Left lung (tissue), 10 donors: ENCODE results near the gene RFXANK. TPM values are rescaled to one million over a fixed set of nuclear protein-coding genes. Genes with fewer than 3 reads are reported as not detected.

ENCODE experiments used
- ATAC-seq: fragments of 200-7000 bp; cut with Tn5 transposase; one replicate; pipeline ENCODE4 v1.9.1; 2020; ENCODE audit warnings: moderate library complexity
- DNase-seq, 4 donors: peaks; one replicate each; pipeline ENCODE4 v3.0.0-alpha.2; 2013 to 2020
- H3K27ac ChIP-seq, 2 donors: fragments of 200-600 bp; sonication (generic) in 1 of 2; one replicate each; pipeline versions ENCODE4 v1.5.0 to v1.8.0; 2020 to 2021
- H3K27me3 ChIP-seq, 2 donors: fragments of 200-600 bp; sonication (generic) in 1 of 2; one replicate each; pipeline versions ENCODE4 v1.5.0 to v1.8.0; 2020 to 2021
- H3K36me3 ChIP-seq, 2 donors: fragments of 200-600 bp; sonication (generic) in 1 of 2; one replicate each; pipeline versions ENCODE4 v1.5.0 to v1.8.0; 2020 to 2021
- H3K4me1 ChIP-seq, 2 donors: fragments of 200-600 bp; one replicate each; pipeline ENCODE4 v1.8.0; 2021
- H3K4me3 ChIP-seq, 2 donors: fragments of 200-600 bp; sonication (generic) in 1 of 2; one replicate each; pipeline versions ENCODE4 v1.5.0 to v1.8.0; 2020 to 2021; ENCODE audit warnings: mild to moderate bottlenecking in 1 of 2
- H3K9me3 ChIP-seq, 2 donors: fragments of 200-600 bp; sonication (generic) in 1 of 2; one replicate each; pipeline versions ENCODE4 v1.5.0 to v1.8.0; 2020 to 2021
- intact Hi-C, 2 donors: fragments of 100-400 bp; cut with DNase I; formaldehyde crosslinking; loops; one replicate each; pipeline versions ENCODE4 v1.11.2 to v1.14.2; 2022
- polyA plus RNA-seq, 6 donors: library from polyadenylated mRNA; unstranded; fragments of 120-200 nt; gene quantifications; one replicate each; pipeline ENCODE4 v1.2.1, GENCODE V29; 2013; ENCODE audit not compliant: insufficient read length in 6 of 6
- total RNA-seq, 2 donors: library from RNA; stranded (reverse); fragmentation: NEBNext Ultra II Directional; extraction: Animal tissue kit (Norgen Biotek cat#: 25700); gene quantifications; one replicate each; pipeline ENCODE4 v1.2.1, GENCODE V29; 2021
- TF ChIP-seq, protein P1 (sequence below), 2 donors: fragments of 200-600 bp; sonication (generic) in 1 of 2; IDR thresholded peaks; one replicate each; pipeline versions ENCODE4 v1.5.0 to v1.8.0; 2021; ENCODE audit warnings: antibody characterized with exemption in 2 of 2
- donor health status: DM: no; HTN: yes; CAD: no.
- donor health status: DM: no; HTN: no; CAD: no.

The RFXANK gene
- total and polyA plus RNA-seq, 8 donors = 61.6 to 82.8 (median 74.5) TPM

GRCh38 chr19:19224150-19224851 is 32.2 kb downstream of the RFXANK start:
- intact Hi-C loops = no loop called here
- peaks cover 0 to 9% of the 10 kb centered on the region in 2 donors for H3K4me1 ChIP-seq
- DNase-seq (peak in 1 of 4 donors; percentile 10), ATAC-seq (no peak)
- peaks cover 12 to 85% of the 10 kb centered on the region in 2 donors for H3K27me3 ChIP-seq
- H3K9me3 ChIP-seq = no peaks in the 10 kb centered on the region
- no peaks in the 10 kb centered on the region for H3K36me3 ChIP-seq
- H3K4me3 ChIP-seq = peak overlapping the region in 1 of 2 donors; percentile 35
- TF ChIP-seq, protein P1, sequence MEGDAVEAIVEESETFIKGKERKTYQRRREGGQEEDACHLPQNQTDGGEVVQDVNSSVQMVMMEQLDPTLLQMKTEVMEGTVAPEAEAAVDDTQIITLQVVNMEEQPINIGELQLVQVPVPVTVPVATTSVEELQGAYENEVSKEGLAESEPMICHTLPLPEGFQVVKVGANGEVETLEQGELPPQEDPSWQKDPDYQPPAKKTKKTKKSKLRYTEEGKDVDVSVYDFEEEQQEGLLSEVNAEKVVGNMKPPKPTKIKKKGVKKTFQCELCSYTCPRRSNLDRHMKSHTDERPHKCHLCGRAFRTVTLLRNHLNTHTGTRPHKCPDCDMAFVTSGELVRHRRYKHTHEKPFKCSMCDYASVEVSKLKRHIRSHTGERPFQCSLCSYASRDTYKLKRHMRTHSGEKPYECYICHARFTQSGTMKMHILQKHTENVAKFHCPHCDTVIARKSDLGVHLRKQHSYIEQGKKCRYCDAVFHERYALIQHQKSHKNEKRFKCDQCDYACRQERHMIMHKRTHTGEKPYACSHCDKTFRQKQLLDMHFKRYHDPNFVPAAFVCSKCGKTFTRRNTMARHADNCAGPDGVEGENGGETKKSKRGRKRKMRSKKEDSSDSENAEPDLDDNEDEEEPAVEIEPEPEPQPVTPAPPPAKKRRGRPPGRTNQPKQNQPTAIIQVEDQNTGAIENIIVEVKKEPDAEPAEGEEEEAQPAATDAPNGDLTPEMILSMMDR (IDR thresholded peaks at IDR 0.05) = no peak
- H3K27ac ChIP-seq = no peak overlapping the region

- TF ChIP-seq, protein P1 (IDR thresholded peaks at IDR 0.05) = peak; percentile 37 to 65
- Histone ChIP-seq H3K27me3 (peaks cover 12 to 83% of the 10 kb centered on the region in 2 donors), H3K9me3 (no peaks in the 10 kb centered on the region), H3K27ac (no peak overlapping the region), H3K4me3 (peak overlapping the region; percentile 15 to 35), H3K4me1 (peaks cover 0 to 9% of the 10 kb centered on the region in 2 donors), H3K36me3 (no peaks in the 10 kb centered on the region)
- ATAC-seq (peak; percentile 94), DNase-seq (peak in 3 of 4 donors; percentile 60 to 95 (median 69))
- intact Hi-C loops = no loop called here
Observed at GRCh38 chr19:19224852-19225494, 32.9 kb downstream of the RFXANK start.

GRCh38 chr19:19226204-19226603 is 34.1 kb downstream of the RFXANK start:
- DNase-seq = peak in 1 of 4 donors; percentile 23
- ATAC-seq = no peak
- TF ChIP-seq, protein P1 (IDR thresholded peaks at IDR 0.05) = no peak
- no peak overlapping the region for H3K27ac ChIP-seq
- H3K27me3 ChIP-seq = peaks cover 12 to 78% of the 10 kb centered on the region in 2 donors
- H3K4me1 ChIP-seq = peaks cover 0 to 9% of the 10 kb centered on the region in 2 donors
- H3K9me3 ChIP-seq = no peaks in the 10 kb centered on the region
- H3K4me3 ChIP-seq = no peak overlapping the region
- intact Hi-C loops = no loop called here
- no peaks in the 10 kb centered on the region for H3K36me3 ChIP-seq

DNA sequence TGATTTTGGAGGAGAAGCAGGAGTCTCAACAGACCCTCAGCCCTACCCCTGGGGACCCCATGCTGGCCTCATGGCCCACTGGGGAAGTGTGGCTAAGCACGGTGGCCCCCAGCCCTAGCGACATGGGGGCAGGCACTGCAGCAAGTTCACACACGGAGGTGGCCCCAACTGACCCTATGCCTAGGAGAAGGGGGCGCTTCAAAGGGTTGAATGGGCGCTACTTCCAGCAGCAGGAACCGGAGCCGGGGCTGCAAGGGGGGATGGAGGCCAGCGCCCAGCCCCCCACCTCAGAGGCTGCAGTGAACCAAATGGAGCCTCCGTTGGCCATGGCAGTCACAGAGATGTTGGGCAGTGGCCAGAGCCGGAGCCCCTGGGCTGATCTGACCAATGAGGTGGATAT is 34.6 kb downstream of the RFXANK start:
- TF ChIP-seq, protein P1 (IDR thresholded peaks at IDR 0.05) = no peak
- DNase-seq (peak in 1 of 4 donors; percentile 31), ATAC-seq (no peak)
- Histone ChIP-seq H3K4me1 (peaks cover 0 to 9% of the 10 kb centered on the region in 2 donors), H3K27ac (no peak overlapping the region), H3K36me3 (no peaks in the 10 kb centered on the region), H3K9me3 (no peaks in the 10 kb centered on the region), H3K27me3 (peaks cover 12 to 73% of the 10 kb centered on the region in 2 donors), H3K4me3 (no peak overlapping the region)
- intact Hi-C loops = no loop called here

- Histone ChIP-seq H3K4me1 (peaks cover 0 to 9% of the 10 kb centered on the region in 2 donors), H3K27me3 (peaks cover 12 to 70% of the 10 kb centered on the region in 2 donors), H3K9me3 (no peaks in the 10 kb centered on the region), H3K4me3 (no peak overlapping the region), H3K36me3 (no peaks in the 10 kb centered on the region), H3K27ac (no peak overlapping the region)
- intact Hi-C loops = no loop called here
- DNase-seq (peak in 1 of 4 donors; percentile 29), ATAC-seq (no peak)
- TF ChIP-seq, protein P1 (IDR thresholded peaks at IDR 0.05) = no peak
Observed at GRCh38 chr19:19227217-19227616, 35.2 kb downstream of the RFXANK start.
